Measurements from ENCODE around the gene PKD1L1. TPM values are rescaled to one million over a fixed set of nuclear protein-coding genes. Genes with fewer than 3 reads are reported as not detected.

The PKD1L1 gene
- total RNA-seq, 1 experiment from 2014 or later, result not detected

GRCh38 chr7:47808321-47808720, 139.9 kb downstream of the PKD1L1 start:
- CTCF ChIA-PET, result no interaction called here
- Histone ChIP-seq H3K4me3 (ENCODE audit: low read depth, low read length, poor library complexity, severe bottlenecking) (no peak overlapping the region), H3K9me3 (ENCODE audit: low read depth, low read length, poor library complexity, severe bottlenecking) (no peaks in the 10 kb centered on the region), H3K27ac (ENCODE audit: low read depth, low read length, poor library complexity, severe bottlenecking) (no peak overlapping the region), H3K27me3 (replicated peaks; ENCODE audit: insufficient read depth, low read depth, low read length, poor library complexity) (no peaks in the 10 kb centered on the region), H3K4me1 (ENCODE audit: insufficient read depth, low read length, poor library complexity, severe bottlenecking) (no peaks in the 10 kb centered on the region), H3K36me3 (ENCODE audit: insufficient read depth, low read length, poor library complexity, severe bottlenecking) (no peaks in the 10 kb centered on the region)
- no TSS peak for BruUV-seq (replicated peaks)
- POLR2A ChIA-PET (ENCODE audit: low non-redundant PET), result no interaction called here
- TF ChIP-seq CTCF (conservative IDR thresholded peaks at IDR 0.05; ENCODE audit: low read depth, low read length), result no peak
- TF ChIP-seq EZH2 (IDR thresholded peaks at IDR 0.05; ENCODE audit: borderline replicate concordance, low read depth, low read length, poor library complexity, severe bottlenecking), result no peak
- intact Hi-C loops (cut with micrococcal nuclease; ENCODE audit: unreplicated experiment), result no loop called here
- DNase-seq (ENCODE audit: low spot score), result no peak

GRCh38 chr7:47807756-47808155, 140.5 kb downstream of the PKD1L1 start:
- BruUV-seq (replicated peaks), result no TSS peak
- Histone ChIP-seq H3K9me3 (ENCODE audit: low read depth, low read length, poor library complexity, severe bottlenecking) (no peaks in the 10 kb centered on the region), H3K27ac (ENCODE audit: low read depth, low read length, poor library complexity, severe bottlenecking) (no peak overlapping the region), H3K36me3 (ENCODE audit: insufficient read depth, low read length, poor library complexity, severe bottlenecking) (no peaks in the 10 kb centered on the region), H3K27me3 (replicated peaks; ENCODE audit: insufficient read depth, low read depth, low read length, poor library complexity) (no peaks in the 10 kb centered on the region), H3K4me1 (ENCODE audit: insufficient read depth, low read length, poor library complexity, severe bottlenecking) (no peaks in the 10 kb centered on the region), H3K4me3 (ENCODE audit: low read depth, low read length, poor library complexity, severe bottlenecking) (no peak overlapping the region)
- TF ChIP-seq EZH2 (IDR thresholded peaks at IDR 0.05; ENCODE audit: borderline replicate concordance, low read depth, low read length, poor library complexity, severe bottlenecking) (no peak), CTCF (conservative IDR thresholded peaks at IDR 0.05; ENCODE audit: low read depth, low read length) (peak; percentile 33; the same call in 1 of the 2 replicates)
- ChIA-PET CTCF (no interaction called here), POLR2A (ENCODE audit: low non-redundant PET) (no interaction called here)
- DNase-seq (ENCODE audit: low spot score), result peak; percentile 19
- intact Hi-C loops (cut with micrococcal nuclease; ENCODE audit: unreplicated experiment), result no loop called here

GRCh38 chr7:47807126-47807525, 141.1 kb downstream of the PKD1L1 start:
- DNase-seq (ENCODE audit: low spot score), result no peak
- POLR2A ChIA-PET (ENCODE audit: low non-redundant PET), result no interaction called here
- Histone ChIP-seq H3K36me3 (ENCODE audit: insufficient read depth, low read length, poor library complexity, severe bottlenecking) (no peaks in the 10 kb centered on the region), H3K4me1 (ENCODE audit: insufficient read depth, low read length, poor library complexity, severe bottlenecking) (no peaks in the 10 kb centered on the region), H3K27me3 (replicated peaks; ENCODE audit: insufficient read depth, low read depth, low read length, poor library complexity) (no peaks in the 10 kb centered on the region), H3K4me3 (ENCODE audit: low read depth, low read length, poor library complexity, severe bottlenecking) (no peak overlapping the region), H3K9me3 (ENCODE audit: low read depth, low read length, poor library complexity, severe bottlenecking) (no peaks in the 10 kb centered on the region), H3K27ac (ENCODE audit: low read depth, low read length, poor library complexity, severe bottlenecking) (no peak overlapping the region)
- intact Hi-C loops (cut with micrococcal nuclease; ENCODE audit: unreplicated experiment), result no loop called here
- TF ChIP-seq CTCF (conservative IDR thresholded peaks at IDR 0.05; ENCODE audit: low read depth, low read length) (no peak), EZH2 (IDR thresholded peaks at IDR 0.05; ENCODE audit: borderline replicate concordance, low read depth, low read length, poor library complexity, severe bottlenecking) (no peak)
- CTCF ChIA-PET, result no interaction called here
- no TSS peak for BruUV-seq (replicated peaks)
